Astrocyte of the cerebellum (primary cell): ENCODE measurements around the gene ORAI1.

ENCODE experiments used
- DNase-seq: peaks from one replicate; pipeline ENCODE4 v3.0.0-alpha.2; 2011; ENCODE audit warnings: low read depth
- H3K4me3 ChIP-seq: 2 replicates; pipeline ENCODE4 v1.5.1; 2011; ENCODE audit warnings: mild to moderate bottlenecking, low read depth, low read length, moderate library complexity
- CTCF ChIP-seq: IDR thresholded peaks from 2 replicates; pipeline ENCODE4 v1.5.1; 2012; ENCODE audit warnings: low read length, low read depth, moderate library complexity, mild to moderate bottlenecking; ENCODE audit errors: missing control alignments
- in situ Hi-C: cut with HindIII; loops from 2 replicates; pipeline ENCODE4 v1.10.0; 2017; ENCODE audit warnings: low sequenced_read_pairs

The ORAI1 gene

GRCh38 chr12:121608301-121608700 lies 18.0 kb upstream of the ORAI1 start:
- DNase-seq: no peak
- in situ Hi-C loops: no loop called here
- H3K4me3 ChIP-seq: no peak overlapping the region
- TF ChIP-seq CTCF: no peak

GRCh38 chr12:121610239-121611149 lies 15.8 kb upstream of the ORAI1 start:
- in situ Hi-C loops: loop anchor here (10.0 kb wide), 1 partner anchor 56 kb away; no protein-coding TSS in a partner anchor
- no peak overlapping the region for H3K4me3 ChIP-seq
- TF ChIP-seq CTCF: no peak
- DNase-seq: no peak

GRCh38 chr12:121611306-121611705 lies 15.0 kb upstream of the ORAI1 start:
- DNase-seq: no peak
- no peak overlapping the region for H3K4me3 ChIP-seq
- TF ChIP-seq CTCF: no peak
- in situ Hi-C loops: loop anchor here (10.0 kb wide), 1 partner anchor 57 kb away; no protein-coding TSS in a partner anchor

GRCh38 chr12:121613462-121613861 lies 12.9 kb upstream of the ORAI1 start:
- no peak overlapping the region for H3K4me3 ChIP-seq
- no peak for TF ChIP-seq CTCF
- in situ Hi-C loops: loop anchor here (10.0 kb wide), 1 partner anchor 59 kb away; no protein-coding TSS in a partner anchor
- DNase-seq: no peak

GRCh38 chr12:121614872-121615467 lies 11.4 kb upstream of the ORAI1 start:
- in situ Hi-C loops: loop anchor here (10.0 kb wide), 1 partner anchor 60 kb away; no protein-coding TSS in a partner anchor
- DNase-seq: no peak
- H3K4me3 ChIP-seq: no peak overlapping the region
- TF ChIP-seq CTCF: no peak

GRCh38 chr12:121618659-121619233 lies 7.6 kb upstream of the ORAI1 start:
- in situ Hi-C loops: loop anchor here (10.0 kb wide), 1 partner anchor 64 kb away; no protein-coding TSS in a partner anchor
- TF ChIP-seq CTCF: no peak

More at GRCh38 chr12:121618659-121619233, 7.6 kb upstream of the ORAI1 start:
- no peak for DNase-seq
- no peak overlapping the region for H3K4me3 ChIP-seq
